H1 (cell line): ENCODE data around the gene CDK5RAP3. TPM values are rescaled to one million over a fixed set of nuclear protein-coding genes. Genes with fewer than 3 reads are reported as not detected.

Experiments
- polyA plus RNA-seq, 7 experiments: library from polyadenylated mRNA; depleted of rRNA in 3 of 7; stranded (reverse) in 5 of 7; unstranded in 2 of 7; fragments of >200 nt in 5 of 7; fragments of 200-250 nt in 2 of 7; gene quantifications; 1 replicate in 5 of 7; 2 replicates in 1 of 7; 4 replicates in 1 of 7; pipeline versions ENCODE4 v1.2.1 to v1.2.3, GENCODE V29; 2011 to 2013; ENCODE audit warnings: missing spikeins in 2 of 7, mixed read lengths in 2 of 7
- total RNA-seq: library from RNA; stranded (reverse); fragmentation: NEBNext Ultra II Directional; extraction: Animal tissue kit (Norgen Biotek cat#: 25700); gene quantifications from 2 replicates; pipeline ENCODE4 v1.2.1, GENCODE V29; 2021

Gene CDK5RAP3
- total and polyA plus RNA-seq, 2 of the 8 experiments (the other 6 are each of a cell fraction or from before 2014, with no cell fraction given): 88.2 to 93.2 TPM

Other genes with a start within 250 kb of the CDK5RAP3 start
- not detected in 2 replicates for gene TBX21, start 237.9 kb upstream of the CDK5RAP3 start, total RNA-seq
- 0.05 TPM in 1 of 2 replicates, not detected in the other for gene TBX21, start 237.9 kb upstream of the CDK5RAP3 start, polyA plus RNA-seq (2011; rRNA removed)
- 8.9 and 9.6 TPM in 2 replicates for gene OSBPL7, start 149.3 kb upstream of the CDK5RAP3 start, total RNA-seq
- gene OSBPL7, start 149.3 kb upstream of the CDK5RAP3 start, polyA plus RNA-seq (2011; rRNA removed): 7.2 and 10.0 TPM in 2 replicates
- gene MRPL10, start 139.6 kb upstream of the CDK5RAP3 start, total RNA-seq: 83.0 and 85.3 TPM in 2 replicates
- gene MRPL10, start 139.6 kb upstream of the CDK5RAP3 start, polyA plus RNA-seq (2011; rRNA removed): 213 and 214 TPM in 2 replicates
- gene LRRC46, start 139.4 kb upstream of the CDK5RAP3 start, total RNA-seq: 0.36 TPM in 1 of 2 replicates, not detected in the other
- gene LRRC46, start 139.4 kb upstream of the CDK5RAP3 start, polyA plus RNA-seq (2011; rRNA removed): 0.16 and 0.18 TPM in 2 replicates
- gene SCRN2, start 129.8 kb upstream of the CDK5RAP3 start, total RNA-seq: 24.4 and 27.4 TPM in 2 replicates
- 42.3 and 61.1 TPM in 2 replicates for gene SCRN2, start 129.8 kb upstream of the CDK5RAP3 start, polyA plus RNA-seq (2011; rRNA removed)
- gene SP6, start 120.0 kb upstream of the CDK5RAP3 start, total RNA-seq: 1.5 and 1.6 TPM in 2 replicates
- 1.2 and 1.5 TPM in 2 replicates for gene SP6, start 120.0 kb upstream of the CDK5RAP3 start, polyA plus RNA-seq (2011; rRNA removed)
- gene SP2, start 74.9 kb upstream of the CDK5RAP3 start, total RNA-seq: 11.0 and 13.8 TPM in 2 replicates
- gene SP2, start 74.9 kb upstream of the CDK5RAP3 start, polyA plus RNA-seq (2011; rRNA removed): 5.6 and 9.5 TPM in 2 replicates
- gene PNPO, start 29.5 kb upstream of the CDK5RAP3 start, total RNA-seq: 7.0 and 8.8 TPM in 2 replicates
- gene PNPO, start 29.5 kb upstream of the CDK5RAP3 start, polyA plus RNA-seq (2011; rRNA removed): 7.5 and 8.1 TPM in 2 replicates
- 0.26 and 0.34 TPM in 2 replicates for gene PRR15L, start 13.2 kb upstream of the CDK5RAP3 start, total RNA-seq
- gene PRR15L, start 13.2 kb upstream of the CDK5RAP3 start, polyA plus RNA-seq (2011; rRNA removed): 1.1 TPM in 2 replicates
- gene COPZ2, start 66.7 kb downstream of the CDK5RAP3 start, total RNA-seq: not detected in 2 replicates
- gene COPZ2, start 66.7 kb downstream of the CDK5RAP3 start, polyA plus RNA-seq (2011; rRNA removed): 0.24 and 0.25 TPM in 2 replicates
- gene NFE2L1, start 77.2 kb downstream of the CDK5RAP3 start, total RNA-seq: 140 and 148 TPM in 2 replicates
- gene NFE2L1, start 77.2 kb downstream of the CDK5RAP3 start, polyA plus RNA-seq (2011; rRNA removed): 143 and 173 TPM in 2 replicates
- gene CBX1, start 130.4 kb downstream of the CDK5RAP3 start, total RNA-seq: 166 and 173 TPM in 2 replicates
- 23.8 and 38.7 TPM in 2 replicates for gene CBX1, start 130.4 kb downstream of the CDK5RAP3 start, polyA plus RNA-seq (2011; rRNA removed)
- 20.9 and 21.1 TPM in 2 replicates for gene SNX11, start 136.7 kb downstream of the CDK5RAP3 start, total RNA-seq
- 16.3 and 21.4 TPM in 2 replicates for gene SNX11, start 136.7 kb downstream of the CDK5RAP3 start, polyA plus RNA-seq (2011; rRNA removed)